ENCODE results near the gene UGT1A3.

- TF ChIP-seq CTCF (IDR thresholded peaks at IDR 0.05; ENCODE audit: low read length) (no peak), EZH2 (IDR thresholded peaks at IDR 0.05; ENCODE audit: borderline replicate concordance, low read length) (no peak)
Measured at GRCh38 chr2:233821709-233822100, 92.9 kb downstream of the UGT1A3 start.
